CD14-positive monocyte (primary cell): ENCODE results near the gene HP. TPM values are rescaled to one million over a fixed set of nuclear protein-coding genes. Genes with fewer than 3 reads are reported as not detected.
A peak's percentile ranks its signal among the peaks of the same experiment; 100 is the strongest.

ENCODE experiments used
- DNase-seq, 3 donors: peaks; one replicate each; pipeline ENCODE4 v3.0.0-alpha.2; 2011 to 2022
- H2AFZ ChIP-seq: 2 replicates; pipeline ENCODE4 v1.6.0; 2012; ENCODE audit warnings: mild to moderate bottlenecking, low read depth, low read length, inconsistent platforms; ENCODE audit not compliant: insufficient read depth, poor library complexity, severe bottlenecking
- H3K27ac ChIP-seq, 2 donors: 1 replicate in 1 of 2; 2 replicates in 1 of 2; pipeline ENCODE4 v1.5.1; 2012 to 2013; ENCODE audit warnings: low read length in 2 of 2, control low read depth in 1 of 2, inconsistent platforms in 1 of 2, low read depth in 1 of 2, mild to moderate bottlenecking in 1 of 2
- H3K27me3 ChIP-seq, 2 donors: one replicate each; pipeline versions ENCODE4 v1.6.0 to v1.6.1; 2011 to 2013; ENCODE audit warnings: low read length in 2 of 2; ENCODE audit not compliant: control insufficient read depth in 2 of 2, insufficient read depth in 2 of 2
- H3K36me3 ChIP-seq, 2 donors: replicated peaks in 1 of 2; 1 replicate in 1 of 2; 2 replicates in 1 of 2; pipeline versions ENCODE4 v1.5.1 to v1.6.1; 2012 to 2013; ENCODE audit warnings: low read length in 2 of 2, control low read depth in 1 of 2, inconsistent platforms in 1 of 2, mild to moderate bottlenecking in 1 of 2; ENCODE audit not compliant: insufficient read depth in 2 of 2, control insufficient read depth in 1 of 2
- H3K4me1 ChIP-seq, 2 donors: 1 replicate in 1 of 2; 2 replicates in 1 of 2; pipeline versions ENCODE4 v1.5.1 to v1.6.1; 2012 to 2013; ENCODE audit warnings: low read length in 2 of 2, control low read depth in 1 of 2, inconsistent platforms in 1 of 2, mild to moderate bottlenecking in 1 of 2, moderate library complexity in 1 of 2; ENCODE audit not compliant: insufficient read depth in 2 of 2, control insufficient read depth in 1 of 2
- H3K4me2 ChIP-seq: replicated peaks from 2 replicates; pipeline ENCODE3; 2012; ENCODE audit warnings: low read length, moderate library complexity, mild to moderate bottlenecking; ENCODE audit not compliant: poor library complexity, severe bottlenecking; ENCODE audit errors: extremely low read depth
- H3K4me3 ChIP-seq, 3 experiments: fragments of 200-600 bp in 1 of 3; sonication (generic) in 1 of 3; replicated peaks in 1 of 3; 1 replicate in 2 of 3; 2 replicates in 1 of 3; pipeline ENCODE4 v1.5.1; 2011 to 2013; ENCODE audit warnings: low read length in 3 of 3, mild to moderate bottlenecking in 3 of 3, control low read depth in 2 of 3, low read depth in 2 of 3, inconsistent platforms in 1 of 3, moderate library complexity in 1 of 3
- H3K79me2 ChIP-seq: 2 replicates; pipeline ENCODE4 v1.6.0; 2012; ENCODE audit warnings: mild to moderate bottlenecking, control low read depth, inconsistent platforms, low read length, moderate library complexity; ENCODE audit not compliant: insufficient read depth
- H3K9ac ChIP-seq: 2 replicates; pipeline ENCODE4 v1.6.0; 2017; ENCODE audit warnings: low read length, mild to moderate bottlenecking; ENCODE audit not compliant: insufficient read depth, poor library complexity, severe bottlenecking
- H3K9me3 ChIP-seq, 2 donors: replicated peaks in 1 of 2; 1 replicate in 1 of 2; 2 replicates in 1 of 2; pipeline versions ENCODE4 v1.5.1 to v1.6.1; 2012 to 2013; ENCODE audit warnings: low read length in 2 of 2, control low read depth in 1 of 2; ENCODE audit not compliant: control insufficient read depth in 1 of 2, insufficient read depth in 1 of 2
- H4K20me1 ChIP-seq: 2 replicates; pipeline ENCODE4 v1.6.0; 2012; ENCODE audit warnings: mild to moderate bottlenecking, low read length, control low read depth, moderate library complexity; ENCODE audit not compliant: insufficient read depth
- H3K27ac Mint-ChIP-seq, 7 donors: one replicate each; pipeline ENCODE4 v1.8.0; 2020; ENCODE audit warnings: mild to moderate bottlenecking in 7 of 7, mixed read lengths in 7 of 7, moderate library complexity in 6 of 7, inconsistent platforms in 2 of 7
- H3K27me3 Mint-ChIP-seq, 3 donors: one replicate each; pipeline ENCODE4 v1.8.0; 2021 to 2022; ENCODE audit warnings: low read depth in 3 of 3, mild to moderate bottlenecking in 3 of 3, mixed read lengths in 3 of 3, moderate library complexity in 3 of 3, inconsistent platforms in 1 of 3
- H3K36me3 Mint-ChIP-seq, 2 donors: one replicate each; pipeline ENCODE4 v1.8.0; 2020; ENCODE audit warnings: mixed read lengths in 2 of 2, inconsistent platforms in 1 of 2, mild to moderate bottlenecking in 1 of 2
- H3K4me1 Mint-ChIP-seq: one replicate; pipeline ENCODE4 v1.8.0; 2020; ENCODE audit warnings: mild to moderate bottlenecking, mixed read lengths
- H3K4me3 Mint-ChIP-seq, 2 donors: one replicate each; pipeline ENCODE4 v1.8.0; 2020; ENCODE audit warnings: mild to moderate bottlenecking in 2 of 2, mixed read lengths in 2 of 2, moderate library complexity in 1 of 2
- H3K9me3 Mint-ChIP-seq, 7 donors: one replicate each; pipeline ENCODE4 v1.8.0; 2020 to 2022; ENCODE audit warnings: mixed read lengths in 7 of 7, mild to moderate bottlenecking in 6 of 7, moderate library complexity in 6 of 7, inconsistent platforms in 2 of 7
- CTCF ChIP-seq: fragments of 200-600 bp; IDR thresholded peaks from one replicate; pipeline ENCODE4 v1.8.0; 2022; ENCODE audit warnings: antibody characterized with exemption, mild to moderate bottlenecking
- WGBS: methylation state at CpG from one replicate; pipeline ENCODE4 v1.1.5; 2013; ENCODE audit warnings: missing lambda C conversion rate; ENCODE audit not compliant: insufficient coverage; 5-methylcytosine and 5-hydroxymethylcytosine counted together
- intact Hi-C, 2 donors: fragments of 100-400 bp; cut with micrococcal nuclease; formaldehyde crosslinking; loops; one replicate each; pipeline versions ENCODE4 v1.15.0 to v1.15.1; 2023
- polyA plus RNA-seq, 3 donors: library from polyadenylated mRNA; depleted of rRNA in 1 of 3; unstranded in 2 of 3; stranded (reverse) in 1 of 3; fragments of 300-500 nt in 2 of 3; fragments of >200 nt in 1 of 3; fragmentation: Illumina TruSeq in 2 of 3; gene quantifications; 1 replicate in 2 of 3; 2 replicates in 1 of 3; pipeline ENCODE4 v1.2.3, GENCODE V29; 2012 to 2021

Gene HP
- polyA plus RNA-seq, 3 donors, result 9.3 to 59.4 (median 47.8) TPM

- Mint-ChIP-seq H3K36me3 (peaks cover 20 to 23% of the 10 kb centered on the region in 2 donors), H3K9me3 (peaks cover 0 to 2% (median 0%) of the 10 kb centered on the region in 7 donors), H3K27me3 (peaks cover 0 to 4% (median 3%) of the 10 kb centered on the region in 3 donors), H3K4me3 (no peak overlapping the region), H3K27ac (peak overlapping the region in 1 of 7 donors; percentile 51), H3K4me1 (peaks cover 14% of the 10 kb centered on the region)
- Histone ChIP-seq H3K9me3 (no peaks in the 10 kb centered on the region), H2AFZ (no peak overlapping the region), H3K9ac (no peak overlapping the region), H3K27me3 (no peaks in the 10 kb centered on the region), H3K36me3 (peaks cover 13 to 16% of the 10 kb centered on the region in 2 donors), H3K4me3 (no peak overlapping the region), H3K4me2 (no peak overlapping the region), H3K79me2 (no peaks in the 10 kb centered on the region), H3K4me1 (no peaks in the 10 kb centered on the region), H3K27ac (no peak overlapping the region), H4K20me1 (no peaks in the 10 kb centered on the region)
- WGBS, result no CpG with 5 or more reads among the region's 1 CpG
- no peak for DNase-seq
- no peak for TF ChIP-seq CTCF
- intact Hi-C loops, result no loop called here
Observed at GRCh38 chr16:72061564-72061963, 7.3 kb downstream of the HP start.

GRCh38 chr16:72064361-72064894 is 10.1 kb downstream of the HP start:
- intact Hi-C loops, result no loop called here
- no peak overlapping the region for H3K4me2 ChIP-seq
- no peak overlapping the region for H3K27ac ChIP-seq
- H3K9me3 ChIP-seq, result no peaks in the 10 kb centered on the region
- no peaks in the 10 kb centered on the region for H3K79me2 ChIP-seq
- H3K4me3 ChIP-seq, result no peak overlapping the region
- H3K36me3 ChIP-seq, result peaks cover 6 to 16% of the 10 kb centered on the region in 2 donors
- Mint-ChIP-seq H3K27me3 (peaks cover 0 to 3% (median 1%) of the 10 kb centered on the region in 3 donors), H3K9me3 (peaks cover 0 to 2% (median 0%) of the 10 kb centered on the region in 7 donors), H3K4me1 (peaks cover 19% of the 10 kb centered on the region), H3K27ac (no peak overlapping the region), H3K4me3 (no peak overlapping the region), H3K36me3 (peaks cover 14 to 17% of the 10 kb centered on the region in 2 donors)
- no peak for TF ChIP-seq CTCF
- no peaks in the 10 kb centered on the region for H4K20me1 ChIP-seq
- no peak overlapping the region for H3K9ac ChIP-seq
- WGBS, result 94% methylated on average over 9 of the region's 10 CpGs
- no peaks in the 10 kb centered on the region for H3K4me1 ChIP-seq
- H3K27me3 ChIP-seq, result no peaks in the 10 kb centered on the region
- no peak overlapping the region for H2AFZ ChIP-seq
- no peak for DNase-seq
